Caco-2 (cell line): ENCODE measurements around the gene TPPP2. TPM values are rescaled to one million over a fixed set of nuclear protein-coding genes. Genes with fewer than 3 reads are reported as not detected.

Experiments
- BruUV-seq: library from RNA; stranded (reverse); fragments of 400-500 nt; replicated peaks from 2 replicates; lab custom pipeline; 2021; lab: Mats Ljungman, UMichigan
- CTCF ChIA-PET: fragments of 300-600 bp; sonication (Branson Sonifier 250); formaldehyde crosslinking; loops from one replicate; lab custom pipeline; 2022; ENCODE audit warnings: antibody characterized with exemption; lab: Charles Lee
- POLR2A ChIA-PET: fragments of 300-600 bp; sonication (Branson Sonifier 250); formaldehyde crosslinking; loops from one replicate; lab custom pipeline; 2022; ENCODE audit warnings: antibody characterized with exemption; lab: Charles Lee
- DNase-seq, 2 experiments: peaks; one replicate each; pipeline versions ENCODE4 v3.0.0 to v3.0.0-alpha.2; 2020 to 2022
- H3K27me3 ChIP-seq: replicated peaks from 2 replicates; pipeline ENCODE4 v1.6.0; 2011; ENCODE audit warnings: low read length; ENCODE audit not compliant: control insufficient read depth, insufficient read depth
- H3K36me3 ChIP-seq: 2 replicates; pipeline ENCODE4 v1.5.1; 2011; ENCODE audit warnings: low read length; ENCODE audit not compliant: control insufficient read depth, insufficient read depth
- H3K4me1 ChIP-seq: fragments of 250-450 bp; sonication (Bioruptor Pico); 2 replicates; pipeline ENCODE4 v1.5.1; 2020; ENCODE audit warnings: mild to moderate bottlenecking
- H3K4me3 ChIP-seq: 2 replicates; pipeline ENCODE4 v1.5.1; 2011; ENCODE audit warnings: low read depth, mild to moderate bottlenecking, control low read depth, low read length
- H3K9me3 ChIP-seq: fragments of 250-450 bp; sonication (Bioruptor Pico); 2 replicates; pipeline ENCODE4 v1.5.1; 2020; ENCODE audit warnings: mild to moderate bottlenecking, moderate library complexity
- H3K27ac Mint-ChIP-seq: one replicate; pipeline ENCODE4 v1.8.0; 2022; ENCODE audit warnings: mixed read lengths; ENCODE audit not compliant: unreplicated experiment
- H3K27me3 Mint-ChIP-seq: one replicate; pipeline ENCODE4 v1.8.0; 2022; ENCODE audit warnings: mixed read lengths; ENCODE audit not compliant: insufficient read depth, unreplicated experiment
- H3K36me3 Mint-ChIP-seq: one replicate; pipeline ENCODE4 v1.8.0; 2022; ENCODE audit warnings: mild to moderate bottlenecking, mixed read lengths; ENCODE audit not compliant: insufficient read depth, unreplicated experiment
- H3K4me1 Mint-ChIP-seq: one replicate; pipeline ENCODE4 v1.8.0; 2022; ENCODE audit warnings: low read depth, mixed read lengths; ENCODE audit not compliant: unreplicated experiment
- H3K4me3 Mint-ChIP-seq: one replicate; pipeline ENCODE4 v1.8.0; 2022; ENCODE audit warnings: mild to moderate bottlenecking, moderate library complexity, mixed read lengths; ENCODE audit not compliant: unreplicated experiment
- H3K9me3 Mint-ChIP-seq: one replicate; pipeline ENCODE4 v1.8.0; 2022; ENCODE audit warnings: mixed read lengths; ENCODE audit not compliant: unreplicated experiment
- intact Hi-C: fragments of 100-400 bp; cut with micrococcal nuclease; formaldehyde crosslinking; loops from one replicate; pipeline ENCODE4 v1.10.0; 2022; ENCODE audit not compliant: unreplicated experiment
- total RNA-seq: library from RNA; stranded (reverse); gene quantifications from 2 replicates; pipeline ENCODE4 v1.2.3, GENCODE V29; 2022
- TF ChIP-seq, protein P1 (sequence below), 2 experiments: fragments of 200-600 bp in 1 of 2; IDR thresholded peaks; 1 replicate in 1 of 2; 2 replicates in 1 of 2; pipeline versions ENCODE4 v1.5.1 to v1.8.0; 2011 to 2022; ENCODE audit warnings: antibody characterized with exemption in 1 of 2, control low read depth in 1 of 2, inconsistent platforms in 1 of 2, low read depth in 1 of 2, low read length in 1 of 2, mild to moderate bottlenecking in 1 of 2, moderate library complexity in 1 of 2; ENCODE audit not compliant: insufficient read depth in 1 of 2, severe bottlenecking in 1 of 2, unreplicated experiment in 1 of 2

TPPP2 gene
- total RNA-seq, 1 experiment from 2014 or later: not detected

DNA sequence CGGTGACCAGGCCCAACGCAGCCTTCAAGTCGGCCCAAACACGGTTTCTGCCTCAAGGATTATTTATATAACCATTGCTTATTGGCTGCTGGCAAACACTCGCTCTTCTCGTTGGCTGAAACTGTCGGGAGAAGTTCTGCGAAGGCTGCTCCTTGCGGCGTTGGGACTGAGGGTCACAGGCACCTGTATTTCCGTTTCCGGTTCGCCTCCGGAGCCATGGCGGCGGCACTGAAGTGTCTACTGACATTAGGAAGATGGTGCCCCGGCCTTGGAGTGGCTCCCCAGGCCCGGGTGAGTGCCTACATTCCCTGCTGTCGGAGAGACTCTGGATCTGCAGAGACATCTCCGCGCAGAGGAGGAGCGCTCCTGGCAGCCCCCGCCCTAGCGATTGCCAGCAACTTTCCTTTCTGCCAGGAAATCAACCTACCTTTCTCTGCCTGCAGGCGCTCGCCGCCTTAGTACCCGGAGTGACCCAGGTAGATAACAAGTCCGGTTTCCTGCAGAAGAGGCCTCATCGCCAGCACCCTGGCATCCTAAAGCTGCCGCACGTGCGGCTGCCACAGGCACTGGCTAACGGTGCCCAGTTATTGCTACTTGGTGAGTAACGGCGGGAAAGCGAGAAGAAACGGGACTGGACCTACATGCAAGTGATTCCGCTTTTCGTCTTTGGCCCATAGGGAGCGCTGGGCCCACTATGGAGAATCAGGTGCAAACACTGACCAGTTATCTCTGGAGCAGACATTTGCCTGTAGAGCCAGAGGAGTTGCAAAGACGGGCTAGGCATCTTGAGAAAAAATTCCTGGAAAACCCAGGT lies 40.0 kb upstream of the TPPP2 start, which contains the start of gene METTL17:
TSS of gene METTL17 (plus strand) at position 194 of the 814 bp plus-strand sequence. CDS start at position 217, 23 bp downstream.
- CTCF ChIA-PET: no interaction called here
- POLR2A ChIA-PET: no interaction called here

DNA sequence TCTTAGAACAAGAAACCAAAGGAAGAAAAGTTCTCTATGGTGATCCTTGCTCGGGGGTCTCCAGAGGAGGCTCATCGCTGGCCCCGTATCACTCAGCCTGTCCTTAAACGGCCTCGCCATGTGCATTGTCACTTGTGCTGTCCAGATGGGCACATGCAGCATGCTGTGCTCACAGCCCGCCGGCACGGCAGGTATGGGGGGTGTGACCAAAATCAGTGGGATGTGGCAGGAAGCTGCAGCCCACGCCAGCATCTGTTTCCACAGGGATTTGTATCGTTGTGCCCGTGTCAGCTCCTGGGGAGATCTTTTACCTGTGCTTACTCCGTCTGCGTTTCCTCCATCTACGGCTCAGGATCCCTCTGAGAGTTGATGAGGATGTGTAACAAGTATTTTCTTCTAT lies 33.5 kb upstream of the TPPP2 start:
- ChIA-PET CTCF (interaction anchor here (1.1 to 3.1 kb wide), 4 partner anchors 18 to 139 kb away, joined by 3 to 22 read pairs (median 10); no protein-coding TSS in a partner anchor), POLR2A (no interaction called here)
- H3K4me1 ChIP-seq: peaks cover 17% of the 10 kb centered on the region; the same call in 1 of the 2 replicates

More for the DNA sequence above, 40.0 kb upstream of the TPPP2 start, which contains the start of gene METTL17:
- Mint-ChIP-seq H3K9me3 (no peaks in the 10 kb centered on the region), H3K27me3 (no peaks in the 10 kb centered on the region), H3K4me1 (peaks cover 6% of the 10 kb centered on the region), H3K27ac (peak within 1 kb of the TSS; percentile 33), H3K4me3 (peak within 1 kb of the TSS; percentile 71), H3K36me3 (peaks cover 41% of the 10 kb centered on the region)
- no peaks in the 10 kb centered on the region for H3K27me3 ChIP-seq
- peak; percentile 91 to 95 for DNase-seq
- TSS peak; percentile 60 for BruUV-seq
- peaks cover 3% of the 10 kb centered on the region for H3K36me3 ChIP-seq
- H3K9me3 ChIP-seq: no peaks in the 10 kb centered on the region
- intact Hi-C loops: loop anchor here (1.0 kb wide), 3 partner anchors 13 to 50 kb away; no protein-coding TSS in a partner anchor
- peak within 1 kb of the TSS; percentile 65 for H3K4me3 ChIP-seq
- peaks cover 19% of the 10 kb centered on the region for H3K4me1 ChIP-seq
- TF ChIP-seq, protein P1, sequence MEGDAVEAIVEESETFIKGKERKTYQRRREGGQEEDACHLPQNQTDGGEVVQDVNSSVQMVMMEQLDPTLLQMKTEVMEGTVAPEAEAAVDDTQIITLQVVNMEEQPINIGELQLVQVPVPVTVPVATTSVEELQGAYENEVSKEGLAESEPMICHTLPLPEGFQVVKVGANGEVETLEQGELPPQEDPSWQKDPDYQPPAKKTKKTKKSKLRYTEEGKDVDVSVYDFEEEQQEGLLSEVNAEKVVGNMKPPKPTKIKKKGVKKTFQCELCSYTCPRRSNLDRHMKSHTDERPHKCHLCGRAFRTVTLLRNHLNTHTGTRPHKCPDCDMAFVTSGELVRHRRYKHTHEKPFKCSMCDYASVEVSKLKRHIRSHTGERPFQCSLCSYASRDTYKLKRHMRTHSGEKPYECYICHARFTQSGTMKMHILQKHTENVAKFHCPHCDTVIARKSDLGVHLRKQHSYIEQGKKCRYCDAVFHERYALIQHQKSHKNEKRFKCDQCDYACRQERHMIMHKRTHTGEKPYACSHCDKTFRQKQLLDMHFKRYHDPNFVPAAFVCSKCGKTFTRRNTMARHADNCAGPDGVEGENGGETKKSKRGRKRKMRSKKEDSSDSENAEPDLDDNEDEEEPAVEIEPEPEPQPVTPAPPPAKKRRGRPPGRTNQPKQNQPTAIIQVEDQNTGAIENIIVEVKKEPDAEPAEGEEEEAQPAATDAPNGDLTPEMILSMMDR (IDR thresholded peaks at IDR 0.05; ENCODE audit: insufficient read depth in 1 of 2, low read depth in 1 of 2, low read length in 1 of 2, severe bottlenecking in 1 of 2, unreplicated experiment in 1 of 2): peak in 1 of 2 experiments; percentile 52

DNA sequence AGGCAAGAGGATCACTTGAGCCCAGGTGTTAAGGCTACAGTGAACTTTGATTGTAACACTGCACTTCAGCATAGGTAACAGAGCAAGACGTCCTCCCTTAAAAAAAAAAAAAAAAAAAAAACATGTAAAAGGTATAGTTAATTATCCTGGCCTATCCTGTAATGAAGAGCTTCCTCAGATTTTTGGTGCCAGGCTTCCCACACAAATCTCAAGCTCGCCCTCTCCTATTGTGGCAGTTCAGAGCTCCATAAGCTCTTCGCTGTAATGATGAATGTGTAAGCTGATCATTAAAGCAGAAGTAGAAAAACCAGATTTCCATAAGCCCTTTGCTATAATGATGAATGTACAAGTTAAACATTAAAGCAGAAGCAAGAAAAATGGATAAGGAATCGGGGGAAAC lies 32.9 kb upstream of the TPPP2 start:
- CTCF ChIA-PET: interaction anchor here (0.5 to 3.1 kb wide), 6 partner anchors 18 to 580 kb away, joined by 3 to 22 read pairs (median 6); no protein-coding TSS in a partner anchor
- no peak for DNase-seq
- Histone ChIP-seq H3K27me3 (no peaks in the 10 kb centered on the region), H3K36me3 (peaks cover 3% of the 10 kb centered on the region), H3K4me1 (peaks cover 17% of the 10 kb centered on the region; the same call in 1 of the 2 replicates), H3K9me3 (no peaks in the 10 kb centered on the region), H3K4me3 (no peak overlapping the region)
- intact Hi-C loops: no loop called here
- no peaks in the 10 kb centered on the region for H3K9me3 Mint-ChIP-seq
- H3K27ac Mint-ChIP-seq: no peak overlapping the region
- H3K27me3 Mint-ChIP-seq: no peaks in the 10 kb centered on the region
- BruUV-seq: no TSS peak
- H3K36me3 Mint-ChIP-seq: peaks cover 40% of the 10 kb centered on the region
- no peak overlapping the region for H3K4me3 Mint-ChIP-seq
- peaks cover 9% of the 10 kb centered on the region for H3K4me1 Mint-ChIP-seq
- TF ChIP-seq, protein P1 (IDR thresholded peaks at IDR 0.05; ENCODE audit: insufficient read depth in 1 of 2, low read depth in 1 of 2, low read length in 1 of 2, severe bottlenecking in 1 of 2, unreplicated experiment in 1 of 2): no peak
- POLR2A ChIA-PET: interaction anchor here (0.6 kb wide), 1 partner anchor 90 kb away, joined by 3 read pairs; no protein-coding TSS in a partner anchor

More for the DNA sequence above, 33.5 kb upstream of the TPPP2 start:
- BruUV-seq: TSS peak; percentile 3
- H3K27me3 ChIP-seq: no peaks in the 10 kb centered on the region
- H3K4me3 ChIP-seq: no peak overlapping the region
- H3K36me3 Mint-ChIP-seq: peaks cover 46% of the 10 kb centered on the region
- no peaks in the 10 kb centered on the region for H3K27me3 Mint-ChIP-seq
- no peak for DNase-seq
- no peaks in the 10 kb centered on the region for H3K9me3 Mint-ChIP-seq
- intact Hi-C loops: no loop called here
- peaks cover 9% of the 10 kb centered on the region for H3K4me1 Mint-ChIP-seq
- TF ChIP-seq, protein P1 (IDR thresholded peaks at IDR 0.05; ENCODE audit: insufficient read depth in 1 of 2, low read depth in 1 of 2, low read length in 1 of 2, severe bottlenecking in 1 of 2, unreplicated experiment in 1 of 2): no peak
- H3K4me3 Mint-ChIP-seq: no peak overlapping the region
- H3K27ac Mint-ChIP-seq: no peak overlapping the region
- H3K9me3 ChIP-seq: no peaks in the 10 kb centered on the region
- peaks cover 3% of the 10 kb centered on the region for H3K36me3 ChIP-seq
